ENCODE data around the gene RMI2. TPM values are rescaled to one million over a fixed set of nuclear protein-coding genes. Genes with fewer than 3 reads are reported as not detected.

The RMI2 gene
- total RNA-seq, 1 donor from 2014 or later: 2.6 TPM

GRCh38 chr16:11346700-11347319, 1.6 kb downstream of the RMI2 start:
- H3K27me3 ChIP-seq (ENCODE audit: control insufficient read depth, insufficient read depth, low read length): no peaks in the 10 kb centered on the region
- TF ChIP-seq, protein P1, sequence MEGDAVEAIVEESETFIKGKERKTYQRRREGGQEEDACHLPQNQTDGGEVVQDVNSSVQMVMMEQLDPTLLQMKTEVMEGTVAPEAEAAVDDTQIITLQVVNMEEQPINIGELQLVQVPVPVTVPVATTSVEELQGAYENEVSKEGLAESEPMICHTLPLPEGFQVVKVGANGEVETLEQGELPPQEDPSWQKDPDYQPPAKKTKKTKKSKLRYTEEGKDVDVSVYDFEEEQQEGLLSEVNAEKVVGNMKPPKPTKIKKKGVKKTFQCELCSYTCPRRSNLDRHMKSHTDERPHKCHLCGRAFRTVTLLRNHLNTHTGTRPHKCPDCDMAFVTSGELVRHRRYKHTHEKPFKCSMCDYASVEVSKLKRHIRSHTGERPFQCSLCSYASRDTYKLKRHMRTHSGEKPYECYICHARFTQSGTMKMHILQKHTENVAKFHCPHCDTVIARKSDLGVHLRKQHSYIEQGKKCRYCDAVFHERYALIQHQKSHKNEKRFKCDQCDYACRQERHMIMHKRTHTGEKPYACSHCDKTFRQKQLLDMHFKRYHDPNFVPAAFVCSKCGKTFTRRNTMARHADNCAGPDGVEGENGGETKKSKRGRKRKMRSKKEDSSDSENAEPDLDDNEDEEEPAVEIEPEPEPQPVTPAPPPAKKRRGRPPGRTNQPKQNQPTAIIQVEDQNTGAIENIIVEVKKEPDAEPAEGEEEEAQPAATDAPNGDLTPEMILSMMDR (IDR thresholded peaks at IDR 0.05; ENCODE audit: insufficient read depth, low read length, severe bottlenecking): no peak
- FAIRE-seq (no peak), DNase-seq (ENCODE audit: low read depth) (no peak)
- no peak overlapping the region for H3K4me3 ChIP-seq (ENCODE audit: low read depth, low read length)
- H3K36me3 ChIP-seq (ENCODE audit: control insufficient read depth, insufficient read depth, low read length): peaks cover 1% of the 10 kb centered on the region

DNA sequence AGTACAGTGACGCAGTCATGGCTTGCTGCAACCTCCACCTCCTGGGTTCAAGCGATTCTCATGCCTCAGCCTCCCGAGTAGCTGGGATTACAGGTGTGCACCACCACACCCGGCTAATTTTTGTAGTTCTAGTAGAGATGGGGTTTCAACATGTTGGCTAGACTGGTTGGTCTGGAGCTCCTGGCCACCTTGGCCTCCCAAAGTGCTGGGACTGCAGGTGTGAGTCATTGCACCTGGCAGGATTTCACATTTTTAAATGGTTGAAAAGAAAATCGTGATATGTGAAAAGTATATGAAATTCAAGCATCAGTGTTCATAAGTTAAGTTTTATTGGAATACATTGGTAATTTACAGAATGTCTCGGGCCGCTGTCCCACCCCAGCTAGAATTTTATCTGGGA, 2.6 kb downstream of the RMI2 start:
- DNase-seq (ENCODE audit: low read depth) (no peak), FAIRE-seq (no peak)
- H3K27me3 ChIP-seq (ENCODE audit: control insufficient read depth, insufficient read depth, low read length): no peaks in the 10 kb centered on the region
- no peak overlapping the region for H3K4me3 ChIP-seq (ENCODE audit: low read depth, low read length)
- H3K36me3 ChIP-seq (ENCODE audit: control insufficient read depth, insufficient read depth, low read length): peaks cover 1% of the 10 kb centered on the region
- TF ChIP-seq, protein P1 (IDR thresholded peaks at IDR 0.05; ENCODE audit: insufficient read depth, low read length, severe bottlenecking): no peak

GRCh38 chr16:11348737-11349598, 3.7 kb downstream of the RMI2 start:
- TF ChIP-seq, protein P1 (IDR thresholded peaks at IDR 0.05; ENCODE audit: insufficient read depth, low read length, severe bottlenecking): no peak
- H3K4me3 ChIP-seq (ENCODE audit: low read depth, low read length): no peak overlapping the region
- H3K27me3 ChIP-seq (ENCODE audit: control insufficient read depth, insufficient read depth, low read length): no peaks in the 10 kb centered on the region
- peaks cover 1% of the 10 kb centered on the region for H3K36me3 ChIP-seq (ENCODE audit: control insufficient read depth, insufficient read depth, low read length)
- FAIRE-seq: no peak
- DNase-seq (ENCODE audit: low read depth): no peak

- FAIRE-seq: no peak
Observed at GRCh38 chr16:11349599-11350276, 4.5 kb downstream of the RMI2 start.

DNA sequence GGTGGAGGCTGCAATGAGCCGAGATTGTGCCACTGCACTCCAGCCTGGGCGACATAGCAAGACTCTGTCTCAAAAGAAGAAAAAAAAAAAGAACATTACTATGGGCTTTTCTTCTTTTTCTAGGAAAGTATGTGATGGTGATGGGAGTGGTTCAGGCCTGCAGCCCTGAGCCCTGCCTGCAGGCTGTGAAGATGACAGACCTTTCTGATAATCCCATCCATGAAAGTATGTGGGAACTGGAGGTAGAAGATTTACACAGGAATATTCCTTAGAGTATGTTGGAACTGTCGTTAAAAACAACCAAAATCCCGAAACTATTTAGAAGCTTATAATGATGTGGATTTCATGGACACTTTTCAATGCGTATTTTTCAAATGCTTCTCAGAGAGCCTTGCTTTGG, 5.3 kb downstream of the RMI2 start:
- TF ChIP-seq, protein P1 (IDR thresholded peaks at IDR 0.05; ENCODE audit: insufficient read depth, low read length, severe bottlenecking): no peak
- Histone ChIP-seq H3K4me3 (ENCODE audit: low read depth, low read length) (no peak overlapping the region), H3K27me3 (ENCODE audit: control insufficient read depth, insufficient read depth, low read length) (no peaks in the 10 kb centered on the region), H3K36me3 (ENCODE audit: control insufficient read depth, insufficient read depth, low read length) (peaks cover 1% of the 10 kb centered on the region)
- DNase-seq (ENCODE audit: low read depth): no peak
- no peak for FAIRE-seq

More at GRCh38 chr16:11349599-11350276, 4.5 kb downstream of the RMI2 start:
- Histone ChIP-seq H3K36me3 (ENCODE audit: control insufficient read depth, insufficient read depth, low read length) (peaks cover 1% of the 10 kb centered on the region), H3K27me3 (ENCODE audit: control insufficient read depth, insufficient read depth, low read length) (no peaks in the 10 kb centered on the region), H3K4me3 (ENCODE audit: low read depth, low read length) (no peak overlapping the region)
- TF ChIP-seq, protein P1 (IDR thresholded peaks at IDR 0.05; ENCODE audit: insufficient read depth, low read length, severe bottlenecking): no peak
- peak; percentile 49 for DNase-seq (ENCODE audit: low read depth)
